H1 (cell line): ENCODE data around the gene PI4KA. TPM values are rescaled to one million over a fixed set of nuclear protein-coding genes. Genes with fewer than 3 reads are reported as not detected.

ENCODE experiments used
- CTBP2 ChIP-seq: IDR thresholded peaks from 2 replicates; pipeline ENCODE4 v1.7.0; 2011; ENCODE audit warnings: borderline replicate concordance, mild to moderate bottlenecking, moderate library complexity, mixed read lengths, low read length; ENCODE audit not compliant: insufficient read depth, insufficient read length
- KDM4A ChIP-seq: IDR thresholded peaks from one replicate; pipeline ENCODE4 v1.7.1; 2012; ENCODE audit warnings: low read depth, mild to moderate bottlenecking, moderate library complexity, low read length, inconsistent platforms; ENCODE audit not compliant: severe bottlenecking
- KDM5A ChIP-seq: fragments of 200-600 bp; IDR thresholded peaks from 2 replicates; pipeline ENCODE4 v1.7.1; 2012; ENCODE audit warnings: mild to moderate bottlenecking, low read length, inconsistent platforms, mixed read lengths
- SUZ12 ChIP-seq: fragments of 200-600 bp; sonication (generic); IDR thresholded peaks from 2 replicates; pipeline ENCODE4 v1.6.1; 2012; ENCODE audit warnings: mild to moderate bottlenecking, inconsistent platforms, low read length, moderate library complexity, mixed read lengths
- polyA plus RNA-seq, 7 experiments: library from polyadenylated mRNA; depleted of rRNA in 3 of 7; stranded (reverse) in 5 of 7; unstranded in 2 of 7; fragments of >200 nt in 5 of 7; fragments of 200-250 nt in 2 of 7; gene quantifications; 1 replicate in 5 of 7; 2 replicates in 1 of 7; 4 replicates in 1 of 7; pipeline versions ENCODE4 v1.2.1 to v1.2.3, GENCODE V29; 2011 to 2013; ENCODE audit warnings: missing spikeins in 2 of 7, mixed read lengths in 2 of 7
- total RNA-seq: library from RNA; stranded (reverse); fragmentation: NEBNext Ultra II Directional; extraction: Animal tissue kit (Norgen Biotek cat#: 25700); gene quantifications from 2 replicates; pipeline ENCODE4 v1.2.1, GENCODE V29; 2021

The PI4KA gene
- total and polyA plus RNA-seq, 2 of the 8 experiments (the other 6 are each of a cell fraction or from before 2014, with no cell fraction given), result 22.5 to 37.7 TPM

GRCh38 chr22:20809538-20810185 is 48.9 kb downstream of the PI4KA start (continued):
- no peak for TF ChIP-seq CTBP2
- no peak for TF ChIP-seq SUZ12
- no peak for TF ChIP-seq KDM5A
- no peak for TF ChIP-seq KDM4A
